Fibroblast of lung (primary cell): ENCODE data around the gene TMEM51. TPM values are rescaled to one million over a fixed set of nuclear protein-coding genes. Genes with fewer than 3 reads are reported as not detected.

Experiments used
- DNase-seq, 2 donors: peaks; one replicate each; pipeline versions ENCODE4 v3.0.0 to v3.0.0-alpha.2; 2010; ENCODE audit warnings: low read depth in 2 of 2
- H2AFZ ChIP-seq: 2 replicates; pipeline ENCODE4 v1.5.1; 2012; ENCODE audit warnings: low read length, control low read depth, inconsistent platforms
- H3K27ac ChIP-seq: 2 replicates; pipeline ENCODE4 v1.5.1; 2011; ENCODE audit warnings: low read length, control low read depth; ENCODE audit not compliant: insufficient read depth
- H3K27me3 ChIP-seq: 2 replicates; pipeline ENCODE4 v1.5.1; 2011; ENCODE audit warnings: mild to moderate bottlenecking, low read length; ENCODE audit not compliant: control insufficient read depth, insufficient read depth
- H3K36me3 ChIP-seq: 2 replicates; pipeline ENCODE4 v1.5.1; 2011; ENCODE audit warnings: low read length; ENCODE audit not compliant: control insufficient read depth, insufficient read depth
- H3K4me1 ChIP-seq: 2 replicates; pipeline ENCODE4 v1.5.1; 2011; ENCODE audit warnings: low read length; ENCODE audit not compliant: control insufficient read depth, insufficient read depth; ENCODE audit errors: extremely low read depth
- H3K4me2 ChIP-seq: 2 replicates; pipeline ENCODE4 v1.5.1; 2011; ENCODE audit warnings: low read length, control low read depth; ENCODE audit not compliant: insufficient read depth; ENCODE audit errors: extremely low read depth
- H3K4me3 ChIP-seq, 4 experiments: fragments of 200-600 bp in 1 of 4; sonication (generic) in 1 of 4; replicated peaks in 1 of 4; 2 replicates each; pipeline ENCODE4 v1.5.1; 2011 to 2016; ENCODE audit warnings: low read length in 4 of 4, low read depth in 3 of 4, mild to moderate bottlenecking in 3 of 4, control low read depth in 2 of 4, inconsistent platforms in 1 of 4, mixed read lengths in 1 of 4; ENCODE audit not compliant: insufficient read depth in 1 of 4; ENCODE audit errors: control extremely low read depth in 1 of 4
- H3K79me2 ChIP-seq: 2 replicates; pipeline ENCODE4 v1.5.1; 2012; ENCODE audit warnings: mild to moderate bottlenecking, low read length, inconsistent platforms; ENCODE audit not compliant: control insufficient read depth, insufficient read depth
- H3K9ac ChIP-seq: 2 replicates; pipeline ENCODE4 v1.5.1; 2011; ENCODE audit warnings: mild to moderate bottlenecking, low read length, control low read depth; ENCODE audit not compliant: insufficient read depth
- H3K9me3 ChIP-seq: 2 replicates; pipeline ENCODE4 v1.5.1; 2012; ENCODE audit warnings: low read depth, low read length; ENCODE audit not compliant: control insufficient read depth, insufficient read depth
- H4K20me1 ChIP-seq: 2 replicates; pipeline ENCODE4 v1.5.1; 2011; ENCODE audit warnings: low read length; ENCODE audit not compliant: control insufficient read depth, insufficient read depth; ENCODE audit errors: extremely low read depth
- EZH2 ChIP-seq: IDR thresholded peaks from 2 replicates; pipeline ENCODE4 v1.5.1; 2012; ENCODE audit warnings: low read length, control low read depth, mild to moderate bottlenecking; ENCODE audit errors: missing control alignments
- polyA plus RNA-seq, 2 donors: library from polyadenylated mRNA; depleted of rRNA in 1 of 2; stranded (reverse) in 1 of 2; unstranded in 1 of 2; fragments of >200 nt; gene quantifications; 2 replicates each; pipeline ENCODE4 v1.2.1, GENCODE V29; 2011 to 2012; ENCODE audit warnings: missing spikeins in 1 of 2
- total RNA-seq: library from RNA; depleted of rRNA; stranded (reverse); fragments of >200 nt; gene quantifications from 2 replicates; pipeline ENCODE4 v1.2.1, GENCODE V29; 2014
- TF ChIP-seq, protein P1 (sequence below), 2 donors: IDR thresholded peaks in 1 of 2; conservative IDR thresholded peaks in 1 of 2; 1 replicate in 1 of 2; 2 replicates in 1 of 2; pipeline ENCODE4 v1.5.1; 2011 to 2012; ENCODE audit warnings: low read length in 2 of 2, control low read depth in 1 of 2, inconsistent platforms in 1 of 2, low read depth in 1 of 2, mild to moderate bottlenecking in 1 of 2

TMEM51 gene
- total and polyA plus RNA-seq, 2 donors (not counting 1 experiment from before 2014, with no cell fraction given), result 6.1 to 19.0 TPM

DNA sequence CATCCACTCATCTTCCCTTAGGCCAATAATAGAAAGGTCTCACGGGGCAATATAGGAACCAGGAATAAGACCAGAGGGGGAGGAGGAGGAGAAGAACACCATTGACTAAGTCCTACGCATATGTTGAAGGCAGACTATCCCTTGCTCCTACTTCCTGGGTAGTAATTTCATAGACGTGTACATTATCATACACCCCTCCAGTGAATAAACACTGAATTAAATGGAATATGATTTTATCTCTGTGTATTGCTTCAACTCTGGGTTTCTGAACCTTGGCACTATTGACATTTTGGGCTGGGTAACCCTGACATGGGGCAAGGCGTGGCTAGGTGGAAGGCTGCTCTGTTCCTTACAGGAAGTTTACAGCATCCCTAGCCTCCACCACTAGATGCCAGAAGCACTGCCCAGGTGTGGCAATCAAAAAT lies 76.2 kb downstream of the TMEM51 start:
- no peaks in the 10 kb centered on the region for H3K79me2 ChIP-seq
- H3K27ac ChIP-seq, result no peak overlapping the region
- no peak overlapping the region for H3K4me3 ChIP-seq
- H3K27me3 ChIP-seq, result no peaks in the 10 kb centered on the region
- no peaks in the 10 kb centered on the region for H3K9me3 ChIP-seq
- H4K20me1 ChIP-seq, result no peaks in the 10 kb centered on the region
- no peak for TF ChIP-seq EZH2
- TF ChIP-seq, protein P1, sequence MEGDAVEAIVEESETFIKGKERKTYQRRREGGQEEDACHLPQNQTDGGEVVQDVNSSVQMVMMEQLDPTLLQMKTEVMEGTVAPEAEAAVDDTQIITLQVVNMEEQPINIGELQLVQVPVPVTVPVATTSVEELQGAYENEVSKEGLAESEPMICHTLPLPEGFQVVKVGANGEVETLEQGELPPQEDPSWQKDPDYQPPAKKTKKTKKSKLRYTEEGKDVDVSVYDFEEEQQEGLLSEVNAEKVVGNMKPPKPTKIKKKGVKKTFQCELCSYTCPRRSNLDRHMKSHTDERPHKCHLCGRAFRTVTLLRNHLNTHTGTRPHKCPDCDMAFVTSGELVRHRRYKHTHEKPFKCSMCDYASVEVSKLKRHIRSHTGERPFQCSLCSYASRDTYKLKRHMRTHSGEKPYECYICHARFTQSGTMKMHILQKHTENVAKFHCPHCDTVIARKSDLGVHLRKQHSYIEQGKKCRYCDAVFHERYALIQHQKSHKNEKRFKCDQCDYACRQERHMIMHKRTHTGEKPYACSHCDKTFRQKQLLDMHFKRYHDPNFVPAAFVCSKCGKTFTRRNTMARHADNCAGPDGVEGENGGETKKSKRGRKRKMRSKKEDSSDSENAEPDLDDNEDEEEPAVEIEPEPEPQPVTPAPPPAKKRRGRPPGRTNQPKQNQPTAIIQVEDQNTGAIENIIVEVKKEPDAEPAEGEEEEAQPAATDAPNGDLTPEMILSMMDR (conservative IDR thresholded peaks at IDR 0.05 in 1 of 2, IDR thresholded peaks at IDR 0.05 in 1 of 2; ENCODE audit: low read depth in 1 of 2, low read length in 2 of 2), result no peak
- H3K36me3 ChIP-seq, result no peaks in the 10 kb centered on the region
- no peak overlapping the region for H3K4me2 ChIP-seq
- H2AFZ ChIP-seq, result no peak overlapping the region
- DNase-seq, result no peak
- no peaks in the 10 kb centered on the region for H3K4me1 ChIP-seq
- no peak overlapping the region for H3K9ac ChIP-seq

DNA sequence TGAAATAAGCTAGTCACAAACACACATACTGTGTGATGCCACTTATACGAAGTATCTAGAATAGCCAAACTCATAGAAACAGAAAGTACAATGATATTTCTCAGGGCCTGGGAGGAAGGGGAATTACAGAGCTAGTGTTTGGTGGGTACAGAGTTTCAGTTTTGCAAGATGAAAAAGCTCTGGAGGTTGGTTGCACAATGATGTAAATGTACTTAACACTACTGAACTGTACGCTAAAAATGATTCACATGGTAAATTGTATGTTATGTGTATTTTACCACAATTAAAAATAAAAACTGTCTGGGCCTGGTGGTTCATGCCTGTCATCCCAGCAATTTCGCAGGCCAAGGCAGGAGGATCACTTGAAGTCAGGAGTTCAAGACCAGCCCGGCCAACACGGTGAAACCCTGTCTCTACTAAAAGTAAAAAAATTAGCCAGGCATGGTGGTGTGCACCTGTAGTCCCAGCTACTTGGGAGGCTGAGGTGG lies 78.2 kb downstream of the TMEM51 start:
- H3K4me1 ChIP-seq, result no peaks in the 10 kb centered on the region
- no peaks in the 10 kb centered on the region for H3K27me3 ChIP-seq
- H3K9ac ChIP-seq, result no peak overlapping the region
- no peak overlapping the region for H2AFZ ChIP-seq
- no peak for DNase-seq
- no peaks in the 10 kb centered on the region for H3K79me2 ChIP-seq
- H3K9me3 ChIP-seq, result no peaks in the 10 kb centered on the region
- H3K36me3 ChIP-seq, result no peaks in the 10 kb centered on the region
- H3K27ac ChIP-seq, result no peak overlapping the region
- H4K20me1 ChIP-seq, result no peaks in the 10 kb centered on the region
- no peak overlapping the region for H3K4me2 ChIP-seq
- TF ChIP-seq, protein P1 (conservative IDR thresholded peaks at IDR 0.05 in 1 of 2, IDR thresholded peaks at IDR 0.05 in 1 of 2; ENCODE audit: low read depth in 1 of 2, low read length in 2 of 2), result no peak
- TF ChIP-seq EZH2, result no peak
- H3K4me3 ChIP-seq, result no peak overlapping the region

DNA sequence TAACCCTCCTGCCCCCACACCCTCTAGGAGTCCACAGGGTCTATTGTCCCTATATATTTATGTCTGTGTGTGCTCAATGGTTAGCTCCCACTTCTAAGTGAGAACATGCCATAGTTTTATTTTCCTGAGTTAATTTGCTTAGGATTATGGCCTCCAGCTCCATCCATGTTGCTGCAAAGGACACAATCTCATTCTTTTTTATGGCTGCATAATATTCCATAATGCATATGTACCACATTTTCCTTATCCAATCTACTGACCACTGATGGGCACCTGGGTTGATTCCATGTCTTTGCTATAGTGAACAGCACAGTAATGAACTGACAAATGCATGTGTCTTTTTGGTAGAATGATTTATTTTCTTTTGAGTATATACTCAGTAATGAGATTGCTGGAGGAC lies 80.1 kb downstream of the TMEM51 start:
- Histone ChIP-seq H3K36me3 (no peaks in the 10 kb centered on the region), H3K79me2 (no peaks in the 10 kb centered on the region), H3K4me1 (no peaks in the 10 kb centered on the region), H3K4me2 (no peak overlapping the region), H3K9ac (no peak overlapping the region), H2AFZ (no peak overlapping the region), H3K27ac (no peak overlapping the region), H3K9me3 (no peaks in the 10 kb centered on the region), H4K20me1 (no peaks in the 10 kb centered on the region), H3K27me3 (no peaks in the 10 kb centered on the region), H3K4me3 (no peak overlapping the region)
- no peak for DNase-seq
- TF ChIP-seq, protein P1 (conservative IDR thresholded peaks at IDR 0.05 in 1 of 2, IDR thresholded peaks at IDR 0.05 in 1 of 2; ENCODE audit: low read depth in 1 of 2, low read length in 2 of 2), result no peak
- TF ChIP-seq EZH2, result no peak
